Thoracic aorta (tissue), 2 donors: ENCODE measurements around the gene NUP153. TPM values are rescaled to one million over a fixed set of nuclear protein-coding genes. Genes with fewer than 3 reads are reported as not detected.

Experiments used
- ATAC-seq: fragments of 150-250 bp; one replicate; pipeline ENCODE4 v1.8.0; 2017; ENCODE audit warnings: low read depth; ENCODE audit not compliant: insufficient number of reproducible peaks, low FRiP score
- DNase-seq: peaks from one replicate; pipeline ENCODE4 v3.0.0-alpha.2; 2020; ENCODE audit warnings: low spot score
- H3K27ac ChIP-seq, 2 donors: fragments of 200-600 bp; sonication (generic); 1 replicate in 1 of 2; 2 replicates in 1 of 2; pipeline ENCODE4 v1.5.1; 2016; ENCODE audit warnings: mild to moderate bottlenecking in 2 of 2, moderate library complexity in 2 of 2
- H3K27me3 ChIP-seq: fragments of 200-600 bp; sonication (generic); replicated peaks from 2 replicates; pipeline ENCODE4 v1.6.0; 2016; ENCODE audit warnings: mild to moderate bottlenecking; ENCODE audit not compliant: insufficient read depth
- H3K36me3 ChIP-seq: fragments of 200-600 bp; sonication (generic); one replicate; pipeline ENCODE4 v1.5.1; 2016
- H3K4me1 ChIP-seq, 2 donors: fragments of 200-600 bp; sonication (generic); 1 replicate in 1 of 2; 2 replicates in 1 of 2; pipeline versions ENCODE4 v1.5.1 to v1.6.0; 2016; ENCODE audit warnings: low read depth in 2 of 2, mild to moderate bottlenecking in 1 of 2; ENCODE audit not compliant: control insufficient read depth in 1 of 2
- H3K4me3 ChIP-seq: fragments of 200-600 bp; sonication (generic); 2 replicates; pipeline ENCODE4 v1.5.1; 2016; ENCODE audit warnings: mild to moderate bottlenecking
- H3K9me3 ChIP-seq: fragments of 200-600 bp; sonication (generic); 2 replicates; pipeline ENCODE4 v1.5.1; 2016
- CTCF ChIP-seq: fragments of 200-600 bp; sonication (generic); IDR thresholded peaks from one replicate; pipeline ENCODE4 v1.5.1; 2019; ENCODE audit warnings: antibody characterized with exemption
- total RNA-seq, 2 donors: library from RNA; depleted of rRNA; stranded (reverse); fragments of >200 nt; gene quantifications; one replicate each; pipeline versions ENCODE4 v1.1.0 to v1.2.3, GENCODE V29; 2016

NUP153 gene
- total RNA-seq, 2 donors from 2014 or later = 31.5 to 44.6 TPM

GRCh38 chr6:17662585-17662984 lies 44.1 kb downstream of the NUP153 start:
- Histone ChIP-seq H3K9me3 (no peaks in the 10 kb centered on the region), H3K27me3 (no peaks in the 10 kb centered on the region), H3K4me1 (peaks cover 3 to 6% of the 10 kb centered on the region in 2 donors), H3K4me3 (no peak overlapping the region), H3K36me3 (peaks cover 8% of the 10 kb centered on the region), H3K27ac (no peak overlapping the region)
- TF ChIP-seq CTCF = no peak
- DNase-seq = no peak
- no peak for ATAC-seq

GRCh38 chr6:17656644-17657043 lies 50.1 kb downstream of the NUP153 start:
- no peak for DNase-seq
- no peak overlapping the region for H3K4me3 ChIP-seq
- no peak for ATAC-seq
- no peaks in the 10 kb centered on the region for H3K9me3 ChIP-seq
- no peaks in the 10 kb centered on the region for H3K27me3 ChIP-seq
- peaks cover 8% of the 10 kb centered on the region for H3K36me3 ChIP-seq
- peaks cover 3 to 14% of the 10 kb centered on the region in 2 donors for H3K4me1 ChIP-seq
- no peak for TF ChIP-seq CTCF
- H3K27ac ChIP-seq = no peak overlapping the region

GRCh38 chr6:17656092-17656491 lies 50.6 kb downstream of the NUP153 start:
- H3K4me3 ChIP-seq = no peak overlapping the region
- H3K27ac ChIP-seq = no peak overlapping the region
- peaks cover 5% of the 10 kb centered on the region for H3K36me3 ChIP-seq
- DNase-seq = no peak
- H3K9me3 ChIP-seq = no peaks in the 10 kb centered on the region
- H3K27me3 ChIP-seq = no peaks in the 10 kb centered on the region
- H3K4me1 ChIP-seq = peaks cover 3 to 14% of the 10 kb centered on the region in 2 donors
- no peak for ATAC-seq
- TF ChIP-seq CTCF = no peak

- ATAC-seq (no peak), DNase-seq (no peak)
- Histone ChIP-seq H3K36me3 (peaks cover 3% of the 10 kb centered on the region), H3K4me1 (peaks cover 3 to 27% of the 10 kb centered on the region in 2 donors), H3K9me3 (no peaks in the 10 kb centered on the region), H3K27me3 (no peaks in the 10 kb centered on the region), H3K27ac (no peak overlapping the region), H3K4me3 (no peak overlapping the region)
- TF ChIP-seq CTCF = no peak
Observed at GRCh38 chr6:17653198-17653882, 53.4 kb downstream of the NUP153 start.

GRCh38 chr6:17650656-17651309 lies 55.9 kb downstream of the NUP153 start:
- no peak for ATAC-seq
- peaks cover 0 to 13% of the 10 kb centered on the region in 2 donors for H3K4me1 ChIP-seq
- TF ChIP-seq CTCF = no peak
- no peak overlapping the region for H3K4me3 ChIP-seq
- H3K27ac ChIP-seq = no peak overlapping the region
- no peaks in the 10 kb centered on the region for H3K27me3 ChIP-seq
- H3K36me3 ChIP-seq = peaks cover 9% of the 10 kb centered on the region
- no peaks in the 10 kb centered on the region for H3K9me3 ChIP-seq
- no peak for DNase-seq
